Neural cell (in vitro differentiated cells): ENCODE results near the gene CSH1. TPM values are rescaled to one million over a fixed set of nuclear protein-coding genes. Genes with fewer than 3 reads are reported as not detected.

ENCODE experiments used
- H2AFZ ChIP-seq: fragments of 200-600, 300-800 bp; sonication (generic), shearing (Covaris generic); 2 replicates; pipeline ENCODE4 v1.6.0; 2014; ENCODE audit warnings: low read depth, mild to moderate bottlenecking, antibody characterized with exemption, low read length, moderate library complexity
- H3F3A ChIP-seq: fragments of 200-600 bp; shearing (Covaris generic); 2 replicates; pipeline ENCODE4 v1.6.1; 2016; ENCODE audit warnings: mild to moderate bottlenecking, moderate library complexity, mixed read lengths, antibody characterized with exemption, low read length; ENCODE audit not compliant: insufficient read depth, poor library complexity, severe bottlenecking
- H3K27ac ChIP-seq: fragments of 200-600, 300-800 bp; sonication (generic), shearing (Covaris generic); 2 replicates; pipeline ENCODE4 v1.5.1; 2014; ENCODE audit warnings: mild to moderate bottlenecking, low read length, moderate library complexity
- H3K27me3 ChIP-seq: fragments of 300-800, 200-600 bp; sonication (generic), shearing (Covaris generic); 2 replicates; pipeline ENCODE4 v1.6.0; 2014; ENCODE audit warnings: mild to moderate bottlenecking, low read depth, low read length, moderate library complexity; ENCODE audit not compliant: insufficient read depth
- H3K36me3 ChIP-seq: fragments of 300-800, 200-600 bp; sonication (generic), shearing (Covaris generic); 2 replicates; pipeline ENCODE4 v1.5.1; 2014; ENCODE audit warnings: mild to moderate bottlenecking, antibody characterized with exemption, low read length, moderate library complexity; ENCODE audit not compliant: insufficient read depth
- H3K4me2 ChIP-seq: fragments of 300-800, 200-600 bp; sonication (generic), shearing (Covaris generic); 2 replicates; pipeline ENCODE4 v1.6.0; 2014; ENCODE audit warnings: mild to moderate bottlenecking, low read length
- H3K4me3 ChIP-seq: fragments of 300-800, 200-600 bp; sonication (generic), shearing (Covaris generic); 2 replicates; pipeline ENCODE4 v1.5.1; 2014; ENCODE audit warnings: mild to moderate bottlenecking, low read length, moderate library complexity
- H3K79me2 ChIP-seq: fragments of 200-600 bp; shearing (Covaris generic); replicated peaks from 2 replicates; pipeline ENCODE4 v1.6.0; 2014; ENCODE audit warnings: mild to moderate bottlenecking, low read length, moderate library complexity; ENCODE audit not compliant: insufficient read depth
- H3K9ac ChIP-seq: fragments of 300-800, 200-600 bp; sonication (generic), shearing (Covaris generic); 2 replicates; pipeline ENCODE4 v1.6.1; 2016; ENCODE audit warnings: mild to moderate bottlenecking, low read length, mixed read lengths
- H3K9me2 ChIP-seq: fragments of 200-600 bp; shearing (Covaris generic); 2 replicates; pipeline ENCODE4 v1.6.1; 2016; ENCODE audit warnings: mild to moderate bottlenecking, low read length, mixed read lengths; ENCODE audit not compliant: insufficient read depth
- H3K9me3 ChIP-seq: fragments of 200-600, 300-800 bp; sonication (generic), shearing (Covaris generic); 2 replicates; pipeline ENCODE4 v1.6.1; 2016; ENCODE audit warnings: mild to moderate bottlenecking, mixed run types, low read length, moderate library complexity, mixed read lengths
- H4K20me1 ChIP-seq: fragments of 200-600 bp; shearing (Covaris generic); 2 replicates; pipeline ENCODE4 v1.6.1; 2016; ENCODE audit warnings: mild to moderate bottlenecking, mixed run types; ENCODE audit not compliant: insufficient read depth
- CTCF ChIP-seq: fragments of 450-650 bp; IDR thresholded peaks from 2 replicates; pipeline ENCODE4 v1.5.1; 2014; ENCODE audit warnings: antibody characterized with exemption, mild to moderate bottlenecking, moderate library complexity; ENCODE audit not compliant: poor library complexity, severe bottlenecking
- EP300 ChIP-seq: fragments of 450-650 bp; conservative IDR thresholded peaks from 2 replicates; pipeline ENCODE4 v1.6.1; 2014; ENCODE audit warnings: antibody characterized with exemption, mild to moderate bottlenecking, moderate library complexity; ENCODE audit not compliant: poor library complexity, severe bottlenecking
- EZH2 ChIP-seq: fragments of 200-600, 300-800 bp; shearing (Covaris generic), sonication (generic); IDR thresholded peaks from 2 replicates; pipeline ENCODE4 v1.6.1; 2014; ENCODE audit warnings: antibody characterized with exemption, low read length, borderline replicate concordance, mild to moderate bottlenecking; ENCODE audit not compliant: insufficient read depth, poor library complexity, severe bottlenecking
- MXI1 ChIP-seq: fragments of 450-650 bp; conservative IDR thresholded peaks from 2 replicates; pipeline ENCODE4 v1.6.1; 2014; ENCODE audit warnings: antibody characterized with exemption, mild to moderate bottlenecking; ENCODE audit not compliant: poor library complexity, severe bottlenecking
- POLR2AphosphoS5 ChIP-seq: IDR thresholded peaks from 2 replicates; pipeline ENCODE4 v1.6.1; 2012
- RAD21 ChIP-seq: fragments of 450-650 bp; conservative IDR thresholded peaks from 2 replicates; pipeline ENCODE4 v1.6.1; 2014; ENCODE audit warnings: antibody characterized with exemption, mild to moderate bottlenecking, moderate library complexity
- REST ChIP-seq: IDR thresholded peaks from 2 replicates; pipeline ENCODE4 v1.6.1; 2012; ENCODE audit warnings: borderline replicate concordance
- SMC3 ChIP-seq: fragments of 450-650 bp; conservative IDR thresholded peaks from 2 replicates; pipeline ENCODE4 v1.6.1; 2014; ENCODE audit warnings: antibody characterized with exemption, mild to moderate bottlenecking, moderate library complexity; ENCODE audit not compliant: poor library complexity
- TAF1 ChIP-seq: IDR thresholded peaks from 2 replicates; pipeline ENCODE4 v1.6.1; 2012; ENCODE audit warnings: low read depth
- polyA plus RNA-seq: library from polyadenylated mRNA; depleted of rRNA; stranded (reverse); fragments of >200 nt; gene quantifications from 2 replicates; pipeline ENCODE4 v1.2.3, GENCODE V29; 2014

CSH1 gene
- polyA plus RNA-seq, 1 donor from 2014 or later = not detected

- H3K79me2 ChIP-seq = no peaks in the 10 kb centered on the region
- TF ChIP-seq CTCF = no peak
- TF ChIP-seq REST = no peak
- TF ChIP-seq POLR2AphosphoS5 = no peak
- TF ChIP-seq SMC3 = no peak
- TF ChIP-seq TAF1 = no peak
- no peak for TF ChIP-seq EP300
- TF ChIP-seq RAD21 = no peak
- TF ChIP-seq MXI1 = no peak
- TF ChIP-seq EZH2 = no peak
- no peak overlapping the region for H3K4me3 ChIP-seq
- no peak overlapping the region for H3K9ac ChIP-seq
- H3K27me3 ChIP-seq = no peaks in the 10 kb centered on the region
- H2AFZ ChIP-seq = no peak overlapping the region
- no peaks in the 10 kb centered on the region for H4K20me1 ChIP-seq
- H3K4me2 ChIP-seq = no peak overlapping the region
- H3K9me2 ChIP-seq = no peaks in the 10 kb centered on the region
- no peaks in the 10 kb centered on the region for H3K9me3 ChIP-seq
- H3K36me3 ChIP-seq = no peaks in the 10 kb centered on the region
- no peak overlapping the region for H3K27ac ChIP-seq
- H3F3A ChIP-seq = no peaks in the 10 kb centered on the region
Measured at GRCh38 chr17:63927464-63928171, 31.2 kb upstream of the CSH1 start.

DNA sequence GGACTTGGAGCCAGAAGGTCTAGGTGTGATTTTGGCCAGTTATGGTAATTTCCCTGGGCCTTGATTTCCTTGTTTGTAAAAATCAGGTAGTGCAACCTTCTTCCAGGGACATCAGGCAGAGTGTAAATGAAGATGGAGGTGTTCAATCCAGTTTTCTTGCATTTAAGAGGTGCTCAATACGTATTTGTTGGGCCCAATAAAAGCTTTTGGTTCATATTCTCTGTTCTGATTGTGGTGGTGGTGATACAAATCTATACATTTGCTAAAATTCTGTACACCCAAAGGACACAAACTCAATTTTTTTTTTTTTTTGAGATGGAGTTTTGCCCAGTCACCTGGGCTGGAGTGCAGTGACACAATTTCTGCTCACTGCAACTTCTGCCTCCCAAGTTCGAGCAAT, 29.8 kb upstream of the CSH1 start:
- Histone ChIP-seq H3K4me2 (no peak overlapping the region), H3K9me3 (no peaks in the 10 kb centered on the region), H3K27me3 (no peaks in the 10 kb centered on the region), H3K27ac (no peak overlapping the region), H3K4me3 (no peak overlapping the region), H3F3A (no peaks in the 10 kb centered on the region), H2AFZ (no peak overlapping the region), H4K20me1 (no peaks in the 10 kb centered on the region), H3K79me2 (no peaks in the 10 kb centered on the region), H3K36me3 (no peaks in the 10 kb centered on the region), H3K9ac (no peak overlapping the region), H3K9me2 (no peaks in the 10 kb centered on the region)
- TF ChIP-seq RAD21 (no peak), EZH2 (no peak), TAF1 (no peak), POLR2AphosphoS5 (no peak), MXI1 (no peak), SMC3 (no peak), REST (no peak), CTCF (no peak), EP300 (no peak)
